CD4-positive, alpha-beta T cell treated with Interleukin-17A for 4 hours (primary cell): ENCODE data around the gene MALRD1.

Source experiments
- DNase-seq: peaks from one replicate; pipeline ENCODE4 v3.0.0-alpha.2; 2020; ENCODE audit warnings: mixed read lengths

Gene MALRD1

GRCh38 chr10:19111501-19112267 lies 63.1 kb downstream of the MALRD1 start:
- no peak for DNase-seq

GRCh38 chr10:19117438-19117837 lies 68.8 kb downstream of the MALRD1 start:
- DNase-seq = no peak

GRCh38 chr10:19119191-19119590 lies 70.6 kb downstream of the MALRD1 start:
- DNase-seq = no peak

- no peak for DNase-seq
Measured at GRCh38 chr10:19120381-19120908, 71.8 kb downstream of the MALRD1 start.

GRCh38 chr10:19133992-19134391 lies 85.4 kb downstream of the MALRD1 start:
- no peak for DNase-seq

GRCh38 chr10:19142967-19143366 lies 94.4 kb downstream of the MALRD1 start:
- DNase-seq = no peak

GRCh38 chr10:19144206-19144605 lies 95.6 kb downstream of the MALRD1 start:
- no peak for DNase-seq

GRCh38 chr10:19154375-19154774 lies 105.8 kb downstream of the MALRD1 start:
- DNase-seq = no peak

GRCh38 chr10:19158358-19158757 lies 109.8 kb downstream of the MALRD1 start:
- no peak for DNase-seq

GRCh38 chr10:19158870-19159269 lies 110.3 kb downstream of the MALRD1 start:
- DNase-seq = no peak

GRCh38 chr10:19164461-19164860 lies 115.9 kb downstream of the MALRD1 start:
- no peak for DNase-seq

GRCh38 chr10:19168584-19168983 lies 120.0 kb downstream of the MALRD1 start:
- no peak for DNase-seq

- no peak for DNase-seq
Measured at GRCh38 chr10:19169041-19169440, 120.4 kb downstream of the MALRD1 start.

GRCh38 chr10:19169684-19170083 lies 121.1 kb downstream of the MALRD1 start:
- DNase-seq = no peak

- no peak for DNase-seq
Measured at GRCh38 chr10:19178675-19179074, 130.1 kb downstream of the MALRD1 start.

- no peak for DNase-seq
Measured at GRCh38 chr10:19184891-19185290, 136.3 kb downstream of the MALRD1 start.

GRCh38 chr10:19194866-19195265 lies 146.3 kb downstream of the MALRD1 start:
- DNase-seq = no peak

GRCh38 chr10:19195698-19196097 lies 147.1 kb downstream of the MALRD1 start:
- DNase-seq = no peak

- no peak for DNase-seq
Measured at GRCh38 chr10:19200211-19200610, 151.6 kb downstream of the MALRD1 start.

GRCh38 chr10:19204246-19204917 lies 155.8 kb downstream of the MALRD1 start:
- DNase-seq = no peak

- no peak for DNase-seq
Measured at GRCh38 chr10:19209319-19209718, 160.7 kb downstream of the MALRD1 start.

GRCh38 chr10:19212590-19212989 lies 164.0 kb downstream of the MALRD1 start:
- DNase-seq = no peak

GRCh38 chr10:19221216-19221615 lies 172.6 kb downstream of the MALRD1 start:
- no peak for DNase-seq

- DNase-seq = no peak
Measured at GRCh38 chr10:19226025-19226424, 177.4 kb downstream of the MALRD1 start.
